ENCODE data around the gene ATP8B4.

ATP8B4 gene

GRCh38 chr15:49826640-49827234 lies 292.3 kb downstream of the ATP8B4 start:
- Histone ChIP-seq H3K79me2 (ENCODE audit: insufficient read depth, low read length) (no peaks in the 10 kb centered on the region), H4K20me1 (ENCODE audit: low read depth, low read length) (no peaks in the 10 kb centered on the region), H3K27me3 (ENCODE audit: low read length) (no peaks in the 10 kb centered on the region), H2AFZ (ENCODE audit: low read depth, low read length, severe bottlenecking) (no peak overlapping the region), H3K36me3 (ENCODE audit: low read length) (no peaks in the 10 kb centered on the region), H3K9ac (ENCODE audit: low read length) (no peak overlapping the region), H3K27ac (ENCODE audit: low read depth, low read length) (no peak overlapping the region), H3K9me3 (ENCODE audit: insufficient read depth, low read length) (no peaks in the 10 kb centered on the region), H3F3A (ENCODE audit: insufficient read depth) (no peaks in the 10 kb centered on the region), H3K4me3 (ENCODE audit: insufficient read depth, low read length, poor library complexity, severe bottlenecking) (no peak overlapping the region), H3K9me2 (replicated peaks; ENCODE audit: insufficient read depth, low read length) (no peaks in the 10 kb centered on the region), H3K4me2 (ENCODE audit: low read depth, low read length, poor library complexity, severe bottlenecking) (no peak overlapping the region)
- TF ChIP-seq, protein P1, sequence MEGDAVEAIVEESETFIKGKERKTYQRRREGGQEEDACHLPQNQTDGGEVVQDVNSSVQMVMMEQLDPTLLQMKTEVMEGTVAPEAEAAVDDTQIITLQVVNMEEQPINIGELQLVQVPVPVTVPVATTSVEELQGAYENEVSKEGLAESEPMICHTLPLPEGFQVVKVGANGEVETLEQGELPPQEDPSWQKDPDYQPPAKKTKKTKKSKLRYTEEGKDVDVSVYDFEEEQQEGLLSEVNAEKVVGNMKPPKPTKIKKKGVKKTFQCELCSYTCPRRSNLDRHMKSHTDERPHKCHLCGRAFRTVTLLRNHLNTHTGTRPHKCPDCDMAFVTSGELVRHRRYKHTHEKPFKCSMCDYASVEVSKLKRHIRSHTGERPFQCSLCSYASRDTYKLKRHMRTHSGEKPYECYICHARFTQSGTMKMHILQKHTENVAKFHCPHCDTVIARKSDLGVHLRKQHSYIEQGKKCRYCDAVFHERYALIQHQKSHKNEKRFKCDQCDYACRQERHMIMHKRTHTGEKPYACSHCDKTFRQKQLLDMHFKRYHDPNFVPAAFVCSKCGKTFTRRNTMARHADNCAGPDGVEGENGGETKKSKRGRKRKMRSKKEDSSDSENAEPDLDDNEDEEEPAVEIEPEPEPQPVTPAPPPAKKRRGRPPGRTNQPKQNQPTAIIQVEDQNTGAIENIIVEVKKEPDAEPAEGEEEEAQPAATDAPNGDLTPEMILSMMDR (IDR thresholded peaks at IDR 0.05; ENCODE audit: insufficient read depth, low read length, poor library complexity, severe bottlenecking), result no peak
- no peak for TF ChIP-seq EZH2phosphoT487 (conservative IDR thresholded peaks at IDR 0.05; ENCODE audit: low read length)

DNA sequence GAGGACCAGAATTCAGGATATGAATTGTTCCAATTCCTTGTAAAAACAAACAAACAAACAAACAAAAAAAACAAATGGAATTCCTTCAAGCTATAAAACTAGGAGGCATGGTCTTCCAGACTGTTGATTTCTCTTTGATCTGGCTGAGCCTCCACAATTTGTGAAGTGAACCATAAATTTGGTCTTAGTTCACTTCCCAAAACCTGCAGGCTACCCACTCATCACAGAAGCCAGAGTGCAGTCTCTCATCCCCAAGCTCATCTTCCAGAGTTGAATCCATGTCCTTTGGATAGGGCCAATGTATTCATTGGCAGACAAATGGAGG lies 294.3 kb downstream of the ATP8B4 start:
- no peaks in the 10 kb centered on the region for H3F3A ChIP-seq (ENCODE audit: insufficient read depth)
- no peak overlapping the region for H3K4me3 ChIP-seq (ENCODE audit: insufficient read depth, low read length, poor library complexity, severe bottlenecking)
- no peaks in the 10 kb centered on the region for H4K20me1 ChIP-seq (ENCODE audit: low read depth, low read length)
- no peaks in the 10 kb centered on the region for H3K27me3 ChIP-seq (ENCODE audit: low read length)
- no peak overlapping the region for H3K9ac ChIP-seq (ENCODE audit: low read length)
- H3K27ac ChIP-seq (ENCODE audit: low read depth, low read length), result no peak overlapping the region
- H3K9me3 ChIP-seq (ENCODE audit: insufficient read depth, low read length), result no peaks in the 10 kb centered on the region
- H3K79me2 ChIP-seq (ENCODE audit: insufficient read depth, low read length), result no peaks in the 10 kb centered on the region
- H3K9me2 ChIP-seq (replicated peaks; ENCODE audit: insufficient read depth, low read length), result no peaks in the 10 kb centered on the region
- no peak overlapping the region for H3K4me2 ChIP-seq (ENCODE audit: low read depth, low read length, poor library complexity, severe bottlenecking)
- TF ChIP-seq, protein P1 (IDR thresholded peaks at IDR 0.05; ENCODE audit: insufficient read depth, low read length, poor library complexity, severe bottlenecking), result no peak
- no peak for TF ChIP-seq EZH2phosphoT487 (conservative IDR thresholded peaks at IDR 0.05; ENCODE audit: low read length)
- no peaks in the 10 kb centered on the region for H3K36me3 ChIP-seq (ENCODE audit: low read length)
- H2AFZ ChIP-seq (ENCODE audit: low read depth, low read length, severe bottlenecking), result no peak overlapping the region

DNA sequence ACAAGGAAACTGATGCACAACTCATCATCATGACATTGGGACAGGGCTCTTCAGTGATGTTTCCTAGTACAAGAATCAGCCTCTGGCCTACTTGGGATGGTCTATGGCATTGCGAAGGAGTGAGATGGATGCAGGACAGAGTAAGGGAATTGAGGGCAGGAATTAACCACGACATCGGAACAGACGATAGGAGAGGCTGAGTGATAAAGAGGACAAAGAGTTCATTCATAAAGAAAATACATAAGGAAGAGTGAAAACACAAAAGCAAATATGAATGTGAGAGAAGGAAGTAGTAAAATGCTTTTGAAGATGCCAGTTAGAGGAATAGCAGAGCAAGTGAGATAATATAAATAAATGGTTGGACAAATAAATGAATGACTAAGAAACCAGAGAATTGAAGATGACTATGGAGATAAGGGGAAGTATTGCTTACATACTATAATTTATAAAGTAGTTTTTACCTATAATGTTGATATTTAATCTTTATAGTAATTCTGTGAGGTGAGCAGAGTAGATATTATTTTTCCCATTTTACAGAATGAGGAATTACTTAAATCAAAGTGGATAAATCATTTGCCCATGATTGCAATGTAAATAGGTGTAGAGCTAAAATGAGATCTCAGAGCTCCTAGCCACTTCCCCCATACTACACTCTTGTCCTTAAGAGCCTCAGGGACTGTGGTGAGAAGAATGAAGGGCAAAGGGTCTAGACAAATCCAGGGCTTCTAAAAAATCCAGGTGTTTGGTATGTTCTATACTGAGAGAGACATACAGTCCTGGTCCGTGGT lies 294.9 kb downstream of the ATP8B4 start:
- H3K9ac ChIP-seq (ENCODE audit: low read length), result no peak overlapping the region
- H4K20me1 ChIP-seq (ENCODE audit: low read depth, low read length), result no peaks in the 10 kb centered on the region
- no peak overlapping the region for H3K27ac ChIP-seq (ENCODE audit: low read depth, low read length)
- H3K79me2 ChIP-seq (ENCODE audit: insufficient read depth, low read length), result no peaks in the 10 kb centered on the region
- no peaks in the 10 kb centered on the region for H3K9me3 ChIP-seq (ENCODE audit: insufficient read depth, low read length)
- no peaks in the 10 kb centered on the region for H3K36me3 ChIP-seq (ENCODE audit: low read length)
- no peak overlapping the region for H3K4me3 ChIP-seq (ENCODE audit: insufficient read depth, low read length, poor library complexity, severe bottlenecking)
- TF ChIP-seq, protein P1 (IDR thresholded peaks at IDR 0.05; ENCODE audit: insufficient read depth, low read length, poor library complexity, severe bottlenecking), result no peak
- TF ChIP-seq EZH2phosphoT487 (conservative IDR thresholded peaks at IDR 0.05; ENCODE audit: low read length), result no peak
- H3K9me2 ChIP-seq (replicated peaks; ENCODE audit: insufficient read depth, low read length), result no peaks in the 10 kb centered on the region
- H3K4me2 ChIP-seq (ENCODE audit: low read depth, low read length, poor library complexity, severe bottlenecking), result no peak overlapping the region
- H3K27me3 ChIP-seq (ENCODE audit: low read length), result no peaks in the 10 kb centered on the region
- no peak overlapping the region for H2AFZ ChIP-seq (ENCODE audit: low read depth, low read length, severe bottlenecking)
- no peaks in the 10 kb centered on the region for H3F3A ChIP-seq (ENCODE audit: insufficient read depth)

Measured in SU-DHL-6 (cell line).